GM19438 (cell line): Measurements from ENCODE around the gene ABCC12.

Source experiments
- ATAC-seq: cut with Tn5 transposase; IDR thresholded peaks from one replicate; pipeline ENCODE4 v1.9.1; 2021; ENCODE audit warnings: low read depth; ENCODE audit not compliant: unreplicated experiment

Gene ABCC12

GRCh38 chr16:48106446-48106845 lies 49.3 kb downstream of the ABCC12 start:
- no peak for ATAC-seq
